Lung (tissue), 12 donors: ENCODE measurements around the gene MEIKIN. TPM values are rescaled to one million over a fixed set of nuclear protein-coding genes. Genes with fewer than 3 reads are reported as not detected.

Experiments used
- ATAC-seq: fragments of 200-7000 bp; cut with Tn5 transposase; one replicate; pipeline ENCODE4 v1.9.1; 2020; ENCODE audit warnings: moderate number of reproducible peaks; ENCODE audit not compliant: insufficient read depth, low FRiP score
- DNase-seq, 3 donors: peaks; one replicate each; pipeline ENCODE4 v3.0.0-alpha.2; 2013 to 2017
- H3K27ac ChIP-seq, 2 donors: one replicate each; pipeline ENCODE4 v1.5.1; 2013; ENCODE audit warnings: mild to moderate bottlenecking in 2 of 2, moderate library complexity in 2 of 2, control low read depth in 1 of 2, inconsistent platforms in 1 of 2, low read depth in 1 of 2, low read length in 1 of 2
- H3K27me3 ChIP-seq, 3 donors: one replicate each; pipeline ENCODE4 v1.5.1; 2013; ENCODE audit warnings: low read length in 2 of 3; ENCODE audit not compliant: control insufficient read depth in 3 of 3, insufficient read depth in 3 of 3
- H3K36me3 ChIP-seq, 4 donors: one replicate each; pipeline ENCODE4 v1.5.1; 2013; ENCODE audit warnings: low read length in 4 of 4, mild to moderate bottlenecking in 1 of 4, moderate library complexity in 1 of 4; ENCODE audit not compliant: control insufficient read depth in 4 of 4, insufficient read depth in 4 of 4
- H3K4me1 ChIP-seq, 5 donors: one replicate each; pipeline ENCODE4 v1.5.1; 2013; ENCODE audit warnings: low read length in 5 of 5, mild to moderate bottlenecking in 2 of 5, moderate library complexity in 1 of 5; ENCODE audit not compliant: control insufficient read depth in 5 of 5, insufficient read depth in 5 of 5
- H3K4me3 ChIP-seq: one replicate; pipeline ENCODE4 v1.5.1; 2013; ENCODE audit warnings: mild to moderate bottlenecking, control low read depth, moderate library complexity
- H3K9ac ChIP-seq, 2 donors: one replicate each; pipeline ENCODE4 v1.5.1; 2013; ENCODE audit warnings: low read length in 2 of 2, control low read depth in 1 of 2; ENCODE audit not compliant: insufficient read depth in 1 of 2
- H3K9me3 ChIP-seq, 4 donors: one replicate each; pipeline ENCODE4 v1.5.1; 2013; ENCODE audit warnings: low read length in 3 of 4, mild to moderate bottlenecking in 1 of 4, moderate library complexity in 1 of 4; ENCODE audit not compliant: control insufficient read depth in 4 of 4, insufficient read depth in 3 of 4
- CTCF ChIP-seq: IDR thresholded peaks from 2 replicates; pipeline ENCODE4 v1.5.1; 2012; ENCODE audit warnings: mild to moderate bottlenecking; ENCODE audit errors: control extremely low read depth, extremely low read depth
- WGBS, 2 donors: extraction: QIAGEN DNeasy Blood & Tissue Kit; methylation state at CpG; one replicate each; pipeline ENCODE4 v1.1.7; 2013; 5-methylcytosine and 5-hydroxymethylcytosine counted together
- polyA plus RNA-seq, 2 donors: library from polyadenylated mRNA; stranded (reverse); fragments of 200-250 nt; gene quantifications; one replicate each; pipeline ENCODE4 v1.2.1, GENCODE V29; 2013
- total RNA-seq, 2 donors: library from RNA; depleted of rRNA in 1 of 2; stranded (reverse); fragments of >200 nt in 1 of 2; gene quantifications; one replicate each; pipeline ENCODE4 v1.2.1, GENCODE V29; 2014 to 2021
- donor health status: control.
- donor health status: control.
- donor health status: Bipolar disorder and iron deficiency.
- donor health status: healthy.
- donor health status: DM: yes; HTN: yes; CAD: no.

Gene MEIKIN
- total and polyA plus RNA-seq, 4 donors: 0.08 to 0.32 TPM; not detected in 2

GRCh38 chr5:131759704-131760103, 185.8 kb downstream of the MEIKIN start:
- Histone ChIP-seq H3K36me3 (peaks cover 0 to 8% (median 3%) of the 10 kb centered on the region in 4 donors), H3K9ac (no peak overlapping the region), H3K4me1 (peaks cover 0 to 23% (median 13%) of the 10 kb centered on the region in 5 donors), H3K9me3 (peaks cover 0 to 2% (median 0%) of the 10 kb centered on the region in 4 donors), H3K4me3 (no peak overlapping the region), H3K27me3 (no peaks in the 10 kb centered on the region), H3K27ac (no peak overlapping the region)
- DNase-seq (no peak), ATAC-seq (no peak)
- 97 to 98% methylated on average over 1 of the region's 1 CpG for WGBS, 2 donors
- no peak for TF ChIP-seq CTCF

GRCh38 chr5:131758520-131758900, 187.0 kb downstream of the MEIKIN start:
- no peak overlapping the region for H3K4me3 ChIP-seq
- TF ChIP-seq CTCF: no peak
- peak overlapping the region in 1 of 2 donors; percentile 78 for H3K27ac ChIP-seq
- peaks cover 0 to 23% (median 13%) of the 10 kb centered on the region in 5 donors for H3K4me1 ChIP-seq
- no peaks in the 10 kb centered on the region for H3K27me3 ChIP-seq
- 23 to 27% methylated on average over 3 of the region's 3 CpGs for WGBS, 2 donors
- peaks cover 0 to 2% (median 0%) of the 10 kb centered on the region in 4 donors for H3K36me3 ChIP-seq
- no peaks in the 10 kb centered on the region for H3K9me3 ChIP-seq
- DNase-seq: peak in 2 of 3 donors; percentile 54 to 62
- H3K9ac ChIP-seq: no peak overlapping the region
- ATAC-seq: no peak

GRCh38 chr5:131757830-131758519, 187.5 kb downstream of the MEIKIN start:
- H3K36me3 ChIP-seq: peaks cover 0 to 2% (median 0%) of the 10 kb centered on the region in 4 donors
- no peak overlapping the region for H3K4me3 ChIP-seq
- DNase-seq (no peak), ATAC-seq (no peak)
- no peak for TF ChIP-seq CTCF
- no peaks in the 10 kb centered on the region for H3K27me3 ChIP-seq
- H3K27ac ChIP-seq: peak overlapping the region in 1 of 2 donors; percentile 78
- no peaks in the 10 kb centered on the region for H3K9me3 ChIP-seq
- 93 to 95% methylated on average over 1 of the region's 1 CpG for WGBS, 2 donors
- H3K9ac ChIP-seq: no peak overlapping the region
- peaks cover 0 to 23% (median 13%) of the 10 kb centered on the region in 5 donors for H3K4me1 ChIP-seq

Other genes starting within 250 kb of the MEIKIN start
- gene FNIP1, start 148.6 kb downstream of the MEIKIN start, total RNA-seq: 10 to 100 TPM; 36.9 to 98.3 TPM
- 1 to 10 TPM; 5.0 to 8.4 TPM for gene FNIP1, start 148.6 kb downstream of the MEIKIN start, polyA plus RNA-seq
- 1 to 10 TPM in 1 of 2 donors, under 1 TPM in 1; 0.43 to 6.7 TPM for gene ACSL6, start 66.0 kb upstream of the MEIKIN start, total RNA-seq
- gene ACSL6, start 66.0 kb upstream of the MEIKIN start, polyA plus RNA-seq: under 1 TPM; 0.10 to 0.33 TPM
- not detected for gene IL3, start 115.0 kb upstream of the MEIKIN start, total RNA-seq
- not detected for gene IL3, start 115.0 kb upstream of the MEIKIN start, polyA plus RNA-seq
- 10 to 100 TPM in 1 of 2 donors, under 1 TPM in 1; 0.37 to 11.6 TPM for gene CSF2, start 128.1 kb upstream of the MEIKIN start, total RNA-seq
- 10 to 100 TPM in 1 of 2 donors, 1 to 10 TPM in 1; 4.7 to 16.8 TPM for gene CSF2, start 128.1 kb upstream of the MEIKIN start, polyA plus RNA-seq